Calu3 (cell line): ENCODE results near the gene ZNF638. TPM values are rescaled to one million over a fixed set of nuclear protein-coding genes. Genes with fewer than 3 reads are reported as not detected.

ENCODE experiments used
- BruUV-seq: library from RNA; stranded (reverse); fragments of 400-500 nt; replicated peaks from 2 replicates; lab custom pipeline; 2021; lab: Mats Ljungman, UMichigan
- CTCF ChIA-PET: fragments of 300-600 bp; sonication (Branson Sonifier 250); formaldehyde crosslinking; loops from one replicate; lab custom pipeline; 2022; ENCODE audit warnings: antibody characterized with exemption; lab: Charles Lee
- DNase-seq: peaks from one replicate; pipeline ENCODE4 v3.0.0; 2022
- H3K27ac Mint-ChIP-seq: one replicate; pipeline ENCODE4 v1.8.0; 2022; ENCODE audit warnings: mixed read lengths; ENCODE audit not compliant: unreplicated experiment
- H3K27me3 Mint-ChIP-seq: one replicate; pipeline ENCODE4 v1.8.0; 2022; ENCODE audit warnings: mixed read lengths; ENCODE audit not compliant: unreplicated experiment
- H3K36me3 Mint-ChIP-seq: one replicate; pipeline ENCODE4 v1.8.0; 2022; ENCODE audit warnings: mild to moderate bottlenecking, moderate library complexity, mixed read lengths; ENCODE audit not compliant: insufficient read depth, unreplicated experiment
- H3K4me1 Mint-ChIP-seq: one replicate; pipeline ENCODE4 v1.8.0; 2022; ENCODE audit warnings: mild to moderate bottlenecking, low read depth, mixed read lengths; ENCODE audit not compliant: unreplicated experiment
- H3K4me3 Mint-ChIP-seq: one replicate; pipeline ENCODE4 v1.8.0; 2022; ENCODE audit warnings: mild to moderate bottlenecking, low read depth, moderate library complexity, mixed read lengths; ENCODE audit not compliant: unreplicated experiment
- H3K9me3 Mint-ChIP-seq: one replicate; pipeline ENCODE4 v1.8.0; 2022; ENCODE audit warnings: low read depth, mixed read lengths; ENCODE audit not compliant: unreplicated experiment
- intact Hi-C: fragments of 100-400 bp; cut with micrococcal nuclease; formaldehyde crosslinking; loops from one replicate; pipeline ENCODE4 v1.10.0; 2022; ENCODE audit not compliant: unreplicated experiment
- total RNA-seq: library from RNA; stranded (reverse); gene quantifications from 2 replicates; pipeline ENCODE4 v1.2.3, GENCODE V29; 2022
- TF ChIP-seq, protein P1 (sequence below): fragments of 200-600 bp; IDR thresholded peaks from one replicate; pipeline ENCODE4 v1.8.0; 2022; ENCODE audit warnings: antibody characterized with exemption; ENCODE audit not compliant: unreplicated experiment

Gene ZNF638
- total RNA-seq, 1 experiment from 2014 or later, result 132 TPM

DNA sequence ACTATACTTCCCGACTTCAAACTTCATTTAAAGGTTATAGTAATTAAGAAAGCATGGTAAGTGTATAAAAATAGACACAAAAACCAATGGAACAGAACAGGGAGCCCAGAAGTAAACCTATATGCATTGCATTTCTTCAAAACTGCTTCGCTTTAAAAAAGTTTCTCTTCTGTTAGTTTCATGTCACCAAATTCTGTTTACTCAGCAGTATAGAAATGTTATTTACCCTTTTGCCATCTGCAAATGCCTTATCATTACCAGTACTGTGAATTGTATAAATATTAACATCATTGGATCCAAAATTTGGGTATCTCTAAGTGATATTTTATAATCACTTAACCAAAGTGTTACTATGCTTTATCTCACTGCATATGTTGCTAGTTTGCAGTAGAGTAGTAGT lies 45.9 kb upstream of the ZNF638 start:
- BruUV-seq, result no TSS peak
- TF ChIP-seq, protein P1, sequence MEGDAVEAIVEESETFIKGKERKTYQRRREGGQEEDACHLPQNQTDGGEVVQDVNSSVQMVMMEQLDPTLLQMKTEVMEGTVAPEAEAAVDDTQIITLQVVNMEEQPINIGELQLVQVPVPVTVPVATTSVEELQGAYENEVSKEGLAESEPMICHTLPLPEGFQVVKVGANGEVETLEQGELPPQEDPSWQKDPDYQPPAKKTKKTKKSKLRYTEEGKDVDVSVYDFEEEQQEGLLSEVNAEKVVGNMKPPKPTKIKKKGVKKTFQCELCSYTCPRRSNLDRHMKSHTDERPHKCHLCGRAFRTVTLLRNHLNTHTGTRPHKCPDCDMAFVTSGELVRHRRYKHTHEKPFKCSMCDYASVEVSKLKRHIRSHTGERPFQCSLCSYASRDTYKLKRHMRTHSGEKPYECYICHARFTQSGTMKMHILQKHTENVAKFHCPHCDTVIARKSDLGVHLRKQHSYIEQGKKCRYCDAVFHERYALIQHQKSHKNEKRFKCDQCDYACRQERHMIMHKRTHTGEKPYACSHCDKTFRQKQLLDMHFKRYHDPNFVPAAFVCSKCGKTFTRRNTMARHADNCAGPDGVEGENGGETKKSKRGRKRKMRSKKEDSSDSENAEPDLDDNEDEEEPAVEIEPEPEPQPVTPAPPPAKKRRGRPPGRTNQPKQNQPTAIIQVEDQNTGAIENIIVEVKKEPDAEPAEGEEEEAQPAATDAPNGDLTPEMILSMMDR, result no peak
- Mint-ChIP-seq H3K27ac (no peak overlapping the region), H3K36me3 (no peaks in the 10 kb centered on the region), H3K27me3 (no peaks in the 10 kb centered on the region), H3K4me1 (no peaks in the 10 kb centered on the region), H3K4me3 (no peak overlapping the region), H3K9me3 (no peaks in the 10 kb centered on the region)
- intact Hi-C loops, result no loop called here
- CTCF ChIA-PET, result interaction anchor here (0.8 kb wide), 1 partner anchor 8 kb away, joined by 3 read pairs; no protein-coding TSS in a partner anchor
- no peak for DNase-seq

DNA sequence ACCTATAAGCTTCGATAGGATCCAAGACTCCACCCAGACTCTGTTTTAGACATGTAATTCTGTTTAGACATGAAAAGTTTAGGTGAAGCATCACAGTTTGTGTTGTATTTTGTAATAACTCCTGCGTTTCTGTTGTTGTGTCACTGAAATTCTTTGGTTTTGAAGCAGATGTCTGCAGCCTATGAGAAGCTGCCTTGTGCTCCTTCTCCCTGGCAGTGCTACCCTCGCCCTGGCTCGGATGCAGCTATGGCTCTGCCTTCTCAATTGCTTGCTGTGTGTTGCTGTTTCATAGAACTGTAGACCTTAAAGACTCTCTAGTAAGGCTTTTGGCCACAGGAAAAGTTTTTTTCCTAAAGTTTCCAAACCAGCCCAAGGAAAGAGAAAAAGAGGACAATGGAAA lies 40.2 kb upstream of the ZNF638 start:
- DNase-seq, result no peak
- TF ChIP-seq, protein P1, result no peak

DNA sequence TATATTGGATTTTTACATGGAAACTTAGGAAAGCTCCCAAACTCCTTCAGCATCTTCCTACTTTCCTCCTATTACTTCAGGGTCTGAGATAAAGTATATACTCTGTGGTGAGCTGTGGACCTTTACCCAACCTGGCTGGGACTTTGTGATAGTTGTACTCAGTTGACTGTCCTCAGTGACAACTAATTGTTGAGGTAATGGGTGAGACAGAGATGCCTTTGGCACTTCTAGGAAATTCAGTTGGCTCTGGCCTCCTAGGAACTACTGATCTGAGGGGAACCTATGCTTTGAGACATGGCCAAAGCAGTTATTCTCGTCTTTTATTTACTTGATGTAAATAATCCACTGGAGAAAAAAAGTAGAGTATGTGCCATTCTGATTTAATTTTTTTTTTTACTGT lies 39.4 kb upstream of the ZNF638 start:
- TF ChIP-seq, protein P1, result no peak
- no peaks in the 10 kb centered on the region for H3K36me3 Mint-ChIP-seq
- no peaks in the 10 kb centered on the region for H3K4me1 Mint-ChIP-seq
- H3K4me3 Mint-ChIP-seq, result no peak overlapping the region
- DNase-seq, result no peak
- no peaks in the 10 kb centered on the region for H3K27me3 Mint-ChIP-seq
- no peaks in the 10 kb centered on the region for H3K9me3 Mint-ChIP-seq
- BruUV-seq, result no TSS peak
- intact Hi-C loops, result no loop called here
- H3K27ac Mint-ChIP-seq, result no peak overlapping the region
- CTCF ChIA-PET, result no interaction called here

More for the DNA sequence above, 40.2 kb upstream of the ZNF638 start:
- intact Hi-C loops, result no loop called here
- H3K36me3 Mint-ChIP-seq, result no peaks in the 10 kb centered on the region
- H3K9me3 Mint-ChIP-seq, result no peaks in the 10 kb centered on the region
- H3K27ac Mint-ChIP-seq, result no peak overlapping the region
- H3K27me3 Mint-ChIP-seq, result no peaks in the 10 kb centered on the region
- CTCF ChIA-PET, result no interaction called here
- no TSS peak for BruUV-seq
- H3K4me3 Mint-ChIP-seq, result no peak overlapping the region
- no peaks in the 10 kb centered on the region for H3K4me1 Mint-ChIP-seq

DNA sequence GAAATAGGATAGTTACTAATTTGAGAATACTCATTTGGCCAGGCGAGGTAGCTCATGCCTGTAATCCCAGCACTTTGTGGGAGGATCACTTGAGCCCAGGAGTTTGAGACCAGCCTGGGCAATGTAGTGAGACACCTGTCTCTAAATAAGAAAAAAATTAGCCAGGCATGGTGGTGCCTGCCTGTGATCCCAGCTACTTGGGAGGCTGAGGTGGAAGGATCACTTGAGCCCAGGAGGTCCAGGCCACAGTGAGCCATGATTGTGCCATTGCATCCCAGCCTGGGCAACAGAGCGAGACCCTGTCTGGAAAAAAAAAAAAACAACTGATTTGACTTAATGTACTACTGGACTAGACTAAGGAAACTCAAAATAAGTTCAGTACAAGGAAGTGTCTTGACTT lies 32.7 kb upstream of the ZNF638 start:
- no TSS peak for BruUV-seq
- TF ChIP-seq, protein P1, result no peak
- Mint-ChIP-seq H3K36me3 (no peaks in the 10 kb centered on the region), H3K4me3 (no peak overlapping the region), H3K27ac (no peak overlapping the region), H3K9me3 (no peaks in the 10 kb centered on the region), H3K27me3 (no peaks in the 10 kb centered on the region), H3K4me1 (no peaks in the 10 kb centered on the region)
- intact Hi-C loops, result loop anchor here (1.0 kb wide), 1 partner anchor 211 kb away; no protein-coding TSS in a partner anchor
- CTCF ChIA-PET, result interaction anchor here (0.6 to 2.4 kb wide), 8 partner anchors 21 to 223 kb away, joined by 3 to 47 read pairs (median 4); partner anchors contain the start of genes PAIP2B and ZNF638
- DNase-seq, result no peak
